Upper lobe of left lung (tissue), 6 donors: ENCODE measurements around the gene SLC29A3. TPM values are rescaled to one million over a fixed set of nuclear protein-coding genes. Genes with fewer than 3 reads are reported as not detected.

ENCODE experiments used
- ATAC-seq, 2 donors: fragments of 200-7000 bp; cut with Tn5 transposase; one replicate each; pipeline ENCODE4 v1.9.1; 2022; ENCODE audit warnings: mild to moderate bottlenecking in 2 of 2, moderate library complexity in 2 of 2; ENCODE audit not compliant: low FRiP score in 2 of 2
- DNase-seq, 2 donors: peaks; one replicate each; pipeline ENCODE4 v3.0.0-alpha.2; 2019 to 2020
- H3K27ac ChIP-seq, 4 donors: fragments of 200-600 bp; sonication (generic); one replicate each; pipeline ENCODE4 v1.5.1; 2016 to 2019
- H3K27me3 ChIP-seq, 4 donors: fragments of 200-600 bp; sonication (generic); one replicate each; pipeline ENCODE4 v1.5.1; 2017 to 2019
- H3K36me3 ChIP-seq, 4 donors: fragments of 200-600 bp; sonication (generic); one replicate each; pipeline ENCODE4 v1.5.1; 2016 to 2019
- H3K4me1 ChIP-seq, 4 donors: fragments of 200-600 bp; sonication (generic); one replicate each; pipeline ENCODE4 v1.5.1; 2018 to 2019
- H3K4me3 ChIP-seq, 4 donors: fragments of 200-600 bp; sonication (generic); one replicate each; pipeline ENCODE4 v1.5.1; 2017 to 2019; ENCODE audit warnings: mild to moderate bottlenecking in 2 of 4, moderate library complexity in 1 of 4
- H3K9me3 ChIP-seq, 4 donors: fragments of 200-600 bp; sonication (generic); one replicate each; pipeline ENCODE4 v1.5.1; 2018 to 2019
- CTCF ChIP-seq, 6 experiments: fragments of 450-650 bp in 4 of 6; fragments of 200-600 bp in 2 of 6; sonication (generic) in 2 of 6; IDR thresholded peaks; one replicate each; pipeline ENCODE4 v1.5.1; 2016 to 2019; ENCODE audit warnings: antibody characterized with exemption in 6 of 6
- EP300 ChIP-seq, 4 donors: sonication (generic); formaldehyde crosslinking; IDR thresholded peaks; one replicate each; pipeline ENCODE4 v1.5.1; 2017; ENCODE audit warnings: antibody characterized with exemption in 4 of 4, control low read depth in 2 of 4
- POLR2A ChIP-seq, 4 donors: fragments of 450-650 bp; IDR thresholded peaks; one replicate each; pipeline ENCODE4 v1.5.1; 2016 to 2017; ENCODE audit warnings: antibody characterized with exemption in 4 of 4, mild to moderate bottlenecking in 2 of 4
- POLR2AphosphoS5 ChIP-seq, 2 donors: sonication (generic); formaldehyde crosslinking; IDR thresholded peaks; one replicate each; pipeline ENCODE4 v1.5.1; 2017; ENCODE audit warnings: antibody characterized with exemption in 2 of 2
- WGBS, 2 donors: methylation state at CpG; one replicate each; pipeline ENCODE4 v1.1.5; 2017 to 2018; 5-methylcytosine and 5-hydroxymethylcytosine counted together
- total RNA-seq, 6 donors: library from RNA; depleted of rRNA in 4 of 6; stranded (reverse); fragments of >200 nt in 4 of 6; gene quantifications; one replicate each; pipeline versions ENCODE4 v1.1.0 to v1.2.1, GENCODE V29; 2016 to 2021
- donor health status: DM: no; HTN: no; CAD: no; lungs with moderate emphysema.
- donor health status: DM: no; HTN: yes; CAD: no; lungs with severe emphysema.

Gene SLC29A3
- total RNA-seq, 6 donors from 2014 or later, result 6.7 to 17.0 (median 9.2) TPM

- Histone ChIP-seq H3K4me1 (peaks cover 3 to 15% (median 8%) of the 10 kb centered on the region in 4 donors), H3K9me3 (no peaks in the 10 kb centered on the region), H3K4me3 (no peak overlapping the region), H3K27ac (no peak overlapping the region), H3K27me3 (no peaks in the 10 kb centered on the region), H3K36me3 (peaks cover 0 to 35% (median 12%) of the 10 kb centered on the region in 4 donors)
- ATAC-seq (no peak), DNase-seq (no peak)
- WGBS, 2 donors, result 94% methylated on average over 9 of the region's 9 CpGs
- TF ChIP-seq POLR2AphosphoS5 (IDR thresholded peaks at IDR 0.05) (no peak), POLR2A (IDR thresholded peaks at IDR 0.05) (no peak), EP300 (IDR thresholded peaks at IDR 0.05) (no peak), CTCF (IDR thresholded peaks at IDR 0.05) (no peak)
Measured at GRCh38 chr10:71324743-71325142, 5.7 kb downstream of the SLC29A3 start.

GRCh38 chr10:71325267-71325666 is 6.2 kb downstream of the SLC29A3 start:
- Histone ChIP-seq H3K9me3 (no peaks in the 10 kb centered on the region), H3K4me3 (no peak overlapping the region), H3K36me3 (peaks cover 0 to 35% (median 12%) of the 10 kb centered on the region in 4 donors), H3K4me1 (peaks cover 0 to 9% (median 3%) of the 10 kb centered on the region in 4 donors), H3K27ac (no peak overlapping the region), H3K27me3 (no peaks in the 10 kb centered on the region)
- no peak for TF ChIP-seq POLR2A (IDR thresholded peaks at IDR 0.05)
- no peak for TF ChIP-seq POLR2AphosphoS5 (IDR thresholded peaks at IDR 0.05)
- TF ChIP-seq EP300 (IDR thresholded peaks at IDR 0.05), result no peak
- no peak for TF ChIP-seq CTCF (IDR thresholded peaks at IDR 0.05)
- DNase-seq (no peak), ATAC-seq (no peak)
- 92 to 97% methylated on average over 6 of the region's 6 CpGs for WGBS, 2 donors

- DNase-seq, result no peak
- H3K4me3 ChIP-seq, result no peak overlapping the region
- 91% methylated on average over 15 to 16 of the region's 16 CpGs for WGBS, 2 donors
- peaks cover 0 to under 1% (median 0%) of the 10 kb centered on the region in 4 donors for H3K4me1 ChIP-seq
- H3K27me3 ChIP-seq, result no peaks in the 10 kb centered on the region
- H3K9me3 ChIP-seq, result no peaks in the 10 kb centered on the region
- peaks cover 3 to 35% (median 12%) of the 10 kb centered on the region in 4 donors for H3K36me3 ChIP-seq
- no peak overlapping the region for H3K27ac ChIP-seq
- ATAC-seq, result no peak
- TF ChIP-seq POLR2A (IDR thresholded peaks at IDR 0.05), result no peak
- TF ChIP-seq EP300 (IDR thresholded peaks at IDR 0.05), result no peak
- no peak for TF ChIP-seq POLR2AphosphoS5 (IDR thresholded peaks at IDR 0.05)
- no peak for TF ChIP-seq CTCF (IDR thresholded peaks at IDR 0.05)
Measured at GRCh38 chr10:71326464-71326881, 7.4 kb downstream of the SLC29A3 start.

GRCh38 chr10:71330789-71331404 is 11.8 kb downstream of the SLC29A3 start:
- no peak overlapping the region for H3K4me3 ChIP-seq
- no peak for DNase-seq
- no peak for ATAC-seq
- peaks cover 0 to 12% (median 3%) of the 10 kb centered on the region in 4 donors for H3K36me3 ChIP-seq
- no peak overlapping the region for H3K27ac ChIP-seq
- 77 to 88% methylated on average over 4 of the region's 4 CpGs for WGBS, 2 donors
- H3K9me3 ChIP-seq, result no peaks in the 10 kb centered on the region
- no peak for TF ChIP-seq CTCF (IDR thresholded peaks at IDR 0.05)
- H3K27me3 ChIP-seq, result no peaks in the 10 kb centered on the region
- peaks cover 6 to 14% (median 10%) of the 10 kb centered on the region in 4 donors for H3K4me1 ChIP-seq

GRCh38 chr10:71331736-71332135 is 12.7 kb downstream of the SLC29A3 start:
- 69 to 77% methylated on average over 4 of the region's 4 CpGs for WGBS, 2 donors
- Histone ChIP-seq H3K36me3 (peaks cover 0 to 7% (median 1%) of the 10 kb centered on the region in 4 donors), H3K9me3 (no peaks in the 10 kb centered on the region), H3K4me1 (peaks cover 6 to 14% (median 10%) of the 10 kb centered on the region in 4 donors), H3K27me3 (no peaks in the 10 kb centered on the region), H3K27ac (no peak overlapping the region), H3K4me3 (no peak overlapping the region)
- TF ChIP-seq EP300 (IDR thresholded peaks at IDR 0.05) (no peak), CTCF (IDR thresholded peaks at IDR 0.05) (no peak), POLR2A (IDR thresholded peaks at IDR 0.05) (no peak), POLR2AphosphoS5 (IDR thresholded peaks at IDR 0.05) (no peak)
- DNase-seq (no peak), ATAC-seq (no peak)
